Right cardiac atrium (tissue), 5 donors: Measurements from ENCODE around the gene UNC80. TPM values are rescaled to one million over a fixed set of nuclear protein-coding genes. Genes with fewer than 3 reads are reported as not detected.

ENCODE experiments used
- ATAC-seq, 2 donors: fragments of 200-7000 bp; cut with Tn5 transposase; one replicate each; pipeline versions ENCODE4 v1.8.0 to v1.9.1; 2020; ENCODE audit warnings: moderate library complexity in 2 of 2, mild to moderate bottlenecking in 1 of 2
- DNase-seq, 3 donors: peaks; one replicate each; pipeline ENCODE4 v3.0.0-alpha.2; 2020
- H3K27ac ChIP-seq: one replicate; pipeline ENCODE4 v1.5.1; 2013; ENCODE audit warnings: mild to moderate bottlenecking, low read length, control low read depth, moderate library complexity
- H3K27me3 ChIP-seq: one replicate; pipeline ENCODE4 v1.6.1; 2013; ENCODE audit not compliant: control insufficient read depth, insufficient read depth
- H3K4me1 ChIP-seq: one replicate; pipeline ENCODE4 v1.6.1; 2013; ENCODE audit warnings: low read length; ENCODE audit not compliant: control insufficient read depth, insufficient read depth
- H3K4me3 ChIP-seq: one replicate; pipeline ENCODE4 v1.5.1; 2013; ENCODE audit warnings: low read length, control low read depth
- H3K9me3 ChIP-seq: one replicate; pipeline ENCODE4 v1.6.1; 2013; ENCODE audit warnings: low read length; ENCODE audit not compliant: control insufficient read depth
- WGBS: extraction: QIAGEN DNeasy Blood & Tissue Kit; methylation state at CpG from one replicate; pipeline ENCODE4 v1.1.7; 2013; 5-methylcytosine and 5-hydroxymethylcytosine counted together
- intact Hi-C, 4 donors: fragments of 100-400 bp; cut with DNase I; formaldehyde crosslinking; loops; one replicate each; pipeline versions ENCODE4 v1.11.0 to v1.14.0; 2022 to 2023
- polyA plus RNA-seq: library from polyadenylated mRNA; stranded (reverse); fragments of 200-250 nt; gene quantifications from one replicate; pipeline ENCODE4 v1.2.3, GENCODE V29; 2013
- total RNA-seq, 4 donors: library from RNA; stranded (reverse); fragmentation: NEBNext Ultra II Directional; extraction: Animal tissue kit (Norgen Biotek cat#: 25700); gene quantifications; one replicate each; pipeline ENCODE4 v1.2.1, GENCODE V29; 2021
- donor health status: healthy with polysubstance abuse.
- donor health status: DM: no; HTN: yes; CAD: no.
- donor health status: DM: no; HTN: no; CAD: no.
- donor health status: DM: no; HTN: yes; CAD: no; lungs with severe emphysema.
- donor health status: DM: yes; HTN: yes; CAD: no.

UNC80 gene
- total and polyA plus RNA-seq, 5 donors, result 0.02 to 0.20 (median 0.09) TPM; not detected in 1

DNA sequence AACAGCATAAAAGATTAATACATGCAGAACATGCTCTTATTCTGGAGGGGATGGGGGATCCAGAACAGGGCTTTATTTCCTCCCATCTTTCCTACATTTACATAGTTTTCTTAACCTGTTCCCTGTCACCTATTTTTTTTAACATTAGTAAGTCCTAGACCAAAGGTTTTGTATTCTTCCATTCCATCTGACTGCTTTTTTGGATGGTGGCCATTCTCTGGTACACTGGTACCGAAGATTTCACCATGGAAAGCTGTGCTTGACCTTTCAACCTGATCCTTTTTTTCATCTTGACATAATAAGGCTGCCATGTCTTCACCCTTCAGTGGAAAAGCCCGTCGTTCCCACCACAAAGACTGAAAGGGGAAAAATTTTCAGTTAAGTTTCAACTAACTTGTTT, 251.2 kb downstream of the UNC80 start:
- no peak for DNase-seq
- Histone ChIP-seq H3K4me3 (no peak overlapping the region), H3K27ac (no peak overlapping the region), H3K4me1 (no peaks in the 10 kb centered on the region), H3K9me3 (no peaks in the 10 kb centered on the region), H3K27me3 (no peaks in the 10 kb centered on the region)
- ATAC-seq, result no peak
- WGBS, result 85% methylated on average over 3 of the region's 3 CpGs
- intact Hi-C loops, result no loop called here

DNA sequence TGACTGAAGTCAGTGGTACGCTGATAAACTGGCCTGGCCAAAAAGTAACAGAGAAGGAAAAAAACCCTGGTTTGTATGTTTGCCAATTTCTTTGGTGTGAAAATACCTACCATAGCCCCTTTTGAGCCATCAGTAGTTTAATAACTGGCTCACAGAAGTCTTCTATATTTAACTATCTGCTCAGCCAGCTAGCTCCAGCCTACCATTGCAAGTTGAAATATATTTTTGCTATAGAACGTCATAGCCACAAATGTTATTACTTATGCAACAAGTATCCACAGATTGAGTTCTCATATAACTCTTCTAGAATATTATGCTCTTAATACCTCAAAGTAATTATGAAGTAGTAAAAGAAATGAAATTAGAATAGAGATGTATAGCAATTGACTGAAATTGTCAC, 256.0 kb downstream of the UNC80 start:
- intact Hi-C loops, result no loop called here
- no peaks in the 10 kb centered on the region for H3K27me3 ChIP-seq
- no peak for DNase-seq
- no peak overlapping the region for H3K4me3 ChIP-seq
- no peak overlapping the region for H3K27ac ChIP-seq
- H3K9me3 ChIP-seq, result no peaks in the 10 kb centered on the region
- H3K4me1 ChIP-seq, result no peaks in the 10 kb centered on the region
- 87% methylated on average over 2 of the region's 2 CpGs for WGBS
- ATAC-seq, result no peak

DNA sequence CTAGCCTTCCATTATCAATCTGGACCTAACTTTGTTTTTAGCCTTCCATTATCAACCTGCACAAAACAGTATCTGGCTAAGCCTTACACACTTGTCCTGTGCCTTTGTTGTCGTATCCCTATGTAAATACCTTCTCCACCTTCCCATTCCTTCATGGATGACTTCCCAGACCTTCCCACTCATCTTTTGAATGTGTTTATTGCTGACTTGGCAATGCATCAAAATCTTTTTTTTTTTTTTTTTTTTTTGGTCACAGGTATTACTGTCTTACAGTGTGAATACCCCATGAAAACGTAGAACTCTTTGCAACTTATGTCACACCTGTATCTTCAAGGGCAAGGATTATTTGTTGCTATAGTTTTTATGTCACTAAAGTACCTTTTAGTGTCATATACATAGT, 256.5 kb downstream of the UNC80 start:
- no peaks in the 10 kb centered on the region for H3K9me3 ChIP-seq
- no peak overlapping the region for H3K4me3 ChIP-seq
- ATAC-seq (no peak), DNase-seq (no peak)
- no peak overlapping the region for H3K27ac ChIP-seq
- no peaks in the 10 kb centered on the region for H3K4me1 ChIP-seq
- intact Hi-C loops, result no loop called here
- no peaks in the 10 kb centered on the region for H3K27me3 ChIP-seq
- 85% methylated on average over 2 of the region's 2 CpGs for WGBS

DNA sequence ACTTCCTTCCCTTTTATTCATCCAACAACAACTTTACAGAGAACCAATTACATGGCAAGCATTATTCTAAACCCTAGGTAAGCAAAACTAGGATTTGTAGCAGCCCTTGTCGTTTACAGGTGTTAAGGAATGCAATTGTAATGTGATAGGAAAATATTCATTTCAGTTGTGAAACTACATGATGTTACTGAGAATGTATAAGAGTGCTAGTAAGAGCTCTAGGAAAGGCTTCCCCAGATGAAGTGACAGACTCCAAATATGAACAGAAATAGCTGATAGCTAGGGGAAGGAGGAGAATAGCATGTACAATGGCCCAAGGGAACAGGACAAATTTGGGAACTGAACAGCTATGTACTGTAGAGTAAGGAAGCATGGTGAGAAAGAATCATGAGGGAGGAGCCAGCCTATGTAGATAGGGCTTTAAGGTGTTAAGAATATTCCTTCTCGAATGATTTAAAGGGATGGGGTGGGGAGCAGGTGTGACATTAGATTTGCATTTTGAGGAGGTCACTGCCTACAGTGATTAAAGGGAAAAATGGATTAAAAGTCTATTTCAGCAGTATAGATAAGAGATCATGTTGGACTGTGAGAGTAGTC, 262.6 kb downstream of the UNC80 start:
- WGBS, result 74% methylated on average over 2 of the region's 2 CpGs
- ATAC-seq, result no peak
- Histone ChIP-seq H3K27ac (no peak overlapping the region), H3K9me3 (no peaks in the 10 kb centered on the region), H3K4me3 (no peak overlapping the region), H3K4me1 (no peaks in the 10 kb centered on the region), H3K27me3 (no peaks in the 10 kb centered on the region)
- no peak for DNase-seq
- intact Hi-C loops, result no loop called here

DNA sequence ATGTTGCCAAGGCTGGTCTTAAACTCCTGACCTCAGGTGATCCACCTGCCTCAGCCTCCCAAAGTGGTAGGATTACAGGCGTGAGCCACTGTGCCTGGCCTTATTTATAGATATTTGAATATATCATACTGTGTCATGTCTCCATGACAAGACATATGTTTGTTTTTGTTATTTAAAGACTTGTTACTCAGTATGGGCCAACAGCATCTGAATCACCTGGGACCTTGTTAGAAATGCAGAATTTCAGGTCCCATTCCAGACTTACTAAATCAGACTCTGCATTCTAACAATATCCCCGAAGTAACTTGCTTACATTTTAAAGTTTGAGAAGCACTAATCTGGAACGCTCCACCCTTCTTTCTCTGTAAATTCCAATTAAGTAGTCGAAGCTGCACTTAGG, 264.0 kb downstream of the UNC80 start:
- Histone ChIP-seq H3K27ac (no peak overlapping the region), H3K4me1 (no peaks in the 10 kb centered on the region), H3K4me3 (no peak overlapping the region), H3K27me3 (no peaks in the 10 kb centered on the region), H3K9me3 (no peaks in the 10 kb centered on the region)
- ATAC-seq, result no peak
- no peak for DNase-seq
- intact Hi-C loops, result no loop called here
- 96% methylated on average over 4 of the region's 4 CpGs for WGBS

DNA sequence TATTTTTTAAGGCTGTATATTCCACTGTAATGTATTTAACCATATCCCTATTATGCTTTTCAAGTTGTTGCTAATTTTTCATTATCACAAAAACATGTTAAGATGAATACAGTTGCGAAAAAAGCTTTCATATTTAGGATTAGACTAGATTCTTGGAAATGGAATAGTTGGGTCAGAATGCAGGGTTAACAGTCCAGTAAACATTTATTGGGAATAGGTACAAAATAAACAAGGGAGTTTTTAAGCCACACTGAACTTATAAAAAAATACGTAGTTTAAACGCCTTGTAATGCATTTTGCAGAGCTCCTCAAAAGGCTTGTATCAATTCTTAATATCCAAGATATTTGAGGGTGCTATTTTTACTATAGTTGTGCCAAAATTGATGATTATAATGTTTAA, 266.4 kb downstream of the UNC80 start:
- Histone ChIP-seq H3K27ac (no peak overlapping the region), H3K9me3 (no peaks in the 10 kb centered on the region), H3K27me3 (no peaks in the 10 kb centered on the region), H3K4me1 (no peaks in the 10 kb centered on the region), H3K4me3 (no peak overlapping the region)
- ATAC-seq (no peak), DNase-seq (no peak)
- 95% methylated on average over 3 of the region's 3 CpGs for WGBS
- intact Hi-C loops, result no loop called here

DNA sequence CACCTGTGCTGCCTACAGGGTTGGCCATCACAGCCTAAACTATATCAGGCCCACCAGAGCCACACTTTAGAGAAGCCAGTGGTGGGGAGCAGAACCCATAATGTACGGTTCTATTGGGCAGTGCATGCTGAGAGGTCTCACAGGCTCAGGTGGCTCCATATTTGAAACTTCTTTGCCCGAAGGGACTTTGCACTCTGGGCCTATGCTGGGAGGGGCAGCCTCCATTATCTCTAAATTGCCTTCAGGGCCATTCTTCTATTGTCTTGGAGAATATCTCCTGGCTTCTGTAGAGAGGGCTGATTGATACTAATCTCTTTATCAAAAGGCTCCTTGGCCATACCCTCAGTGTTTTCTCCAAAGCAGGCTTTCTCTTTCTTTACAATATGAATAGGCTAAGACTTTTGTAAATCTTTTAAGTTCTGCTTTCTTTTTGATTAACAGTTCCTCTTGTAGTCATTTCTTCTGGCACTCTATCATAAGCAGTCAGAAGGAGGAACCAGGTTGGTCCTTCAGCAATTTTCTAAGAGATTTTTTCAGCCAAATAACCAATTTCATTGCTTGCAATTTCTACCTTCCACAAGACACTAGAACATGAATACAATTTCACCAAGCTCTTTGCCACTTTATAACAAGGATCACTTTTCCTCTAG, 275.3 kb downstream of the UNC80 start:
- intact Hi-C loops, result no loop called here
- Histone ChIP-seq H3K27me3 (no peaks in the 10 kb centered on the region), H3K4me1 (peaks cover 3% of the 10 kb centered on the region), H3K9me3 (no peaks in the 10 kb centered on the region), H3K27ac (no peak overlapping the region), H3K4me3 (no peak overlapping the region)
- DNase-seq (no peak), ATAC-seq (no peak)
- WGBS, result 98% methylated on average over 2 of the region's 2 CpGs

Other genes with a start within 250 kb of the UNC80 start
- gene RPE, start 230.8 kb downstream of the UNC80 start, total RNA-seq, result 10 to 100 TPM; 17.5 to 25.8 (median 23.2) TPM
- gene RPE, start 230.8 kb downstream of the UNC80 start, polyA plus RNA-seq, result 11.0 TPM